Loucy (cell line): ENCODE results near the gene KCNH1.

Experiments used
- H2AFZ ChIP-seq: fragments of 200-600 bp; sonication (generic); 2 replicates; pipeline ENCODE4 v1.6.0; 2016; ENCODE audit warnings: antibody characterized with exemption, mild to moderate bottlenecking, low read length, moderate library complexity
- H3F3A ChIP-seq: fragments of 200-600 bp; 2 replicates; pipeline ENCODE4 v1.6.0; 2016; ENCODE audit warnings: antibody characterized with exemption, low read depth, mild to moderate bottlenecking
- H3K27me3 ChIP-seq: fragments of 200-600 bp; sonication (generic); 2 replicates; pipeline ENCODE4 v1.6.1; 2014; ENCODE audit warnings: low read length, mild to moderate bottlenecking; ENCODE audit not compliant: insufficient read depth, poor library complexity, severe bottlenecking
- H3K36me3 ChIP-seq: fragments of 200-600 bp; sonication (generic); 2 replicates; pipeline ENCODE4 v1.6.1; 2016; ENCODE audit warnings: low read length; ENCODE audit not compliant: insufficient read depth
- H3K4me1 ChIP-seq: fragments of 200-600 bp; sonication (generic); 2 replicates; pipeline ENCODE4 v1.5.1; 2014; ENCODE audit warnings: low read length, mild to moderate bottlenecking; ENCODE audit not compliant: insufficient read depth, poor library complexity, severe bottlenecking
- H3K4me2 ChIP-seq: fragments of 200-600 bp; sonication (generic); 2 replicates; pipeline ENCODE4 v1.6.0; 2014; ENCODE audit warnings: antibody characterized with exemption, low read length, low read depth, mild to moderate bottlenecking; ENCODE audit not compliant: poor library complexity, severe bottlenecking
- H3K4me3 ChIP-seq: fragments of 200-600 bp; sonication (generic); 2 replicates; pipeline ENCODE4 v1.5.1; 2014; ENCODE audit warnings: low read length, mild to moderate bottlenecking, mixed read lengths; ENCODE audit not compliant: poor library complexity, severe bottlenecking
- H3K79me2 ChIP-seq: fragments of 200-600 bp; sonication (generic); 2 replicates; pipeline ENCODE4 v1.6.1; 2014; ENCODE audit warnings: low read length; ENCODE audit not compliant: insufficient read depth
- H3K9ac ChIP-seq: fragments of 200-600 bp; sonication (generic); 2 replicates; pipeline ENCODE4 v1.6.0; 2014; ENCODE audit warnings: mild to moderate bottlenecking, low read depth, low read length, moderate library complexity; ENCODE audit not compliant: poor library complexity, severe bottlenecking
- H3K9me2 ChIP-seq: fragments of 200-600 bp; sonication (generic); replicated peaks from 2 replicates; pipeline ENCODE4 v1.6.1; 2016; ENCODE audit warnings: low read depth, low read length, mixed read lengths
- H3K9me3 ChIP-seq: fragments of 200-600 bp; sonication (generic); 2 replicates; pipeline ENCODE4 v1.6.1; 2014; ENCODE audit warnings: mild to moderate bottlenecking, antibody characterized with exemption, low read length, low read depth; ENCODE audit not compliant: insufficient read depth
- H4K20me1 ChIP-seq: fragments of 200-600 bp; sonication (generic); 2 replicates; pipeline ENCODE4 v1.6.0; 2014; ENCODE audit warnings: antibody characterized with exemption, low read length, mild to moderate bottlenecking; ENCODE audit not compliant: insufficient read depth, poor library complexity, severe bottlenecking
- CTCF ChIP-seq: fragments of 200-600 bp; sonication (generic); conservative IDR thresholded peaks from 2 replicates; pipeline ENCODE4 v1.5.1; 2014; ENCODE audit warnings: mild to moderate bottlenecking, antibody characterized with exemption, low read length
- EZH2phosphoT487 ChIP-seq: fragments of 200-600 bp; IDR thresholded peaks from 2 replicates; pipeline ENCODE4 v1.6.1; 2018; ENCODE audit warnings: antibody characterized with exemption, mild to moderate bottlenecking, moderate library complexity, borderline replicate concordance

Gene KCNH1

GRCh38 chr1:210747112-210747511, 386.8 kb downstream of the KCNH1 start:
- H3K79me2 ChIP-seq = no peaks in the 10 kb centered on the region
- H3K4me1 ChIP-seq = no peaks in the 10 kb centered on the region
- no peak overlapping the region for H3K4me3 ChIP-seq

GRCh38 chr1:210746024-210746731, 387.8 kb downstream of the KCNH1 start:
- Histone ChIP-seq H3K4me2 (no peak overlapping the region), H3K36me3 (no peaks in the 10 kb centered on the region), H3K9ac (no peak overlapping the region), H3K9me3 (no peaks in the 10 kb centered on the region), H3K9me2 (no peaks in the 10 kb centered on the region), H3F3A (no peaks in the 10 kb centered on the region), H3K79me2 (no peaks in the 10 kb centered on the region), H2AFZ (no peak overlapping the region), H3K4me1 (no peaks in the 10 kb centered on the region), H3K27me3 (no peaks in the 10 kb centered on the region), H4K20me1 (no peaks in the 10 kb centered on the region), H3K4me3 (no peak overlapping the region)
- no peak for TF ChIP-seq EZH2phosphoT487
- no peak for TF ChIP-seq CTCF

More at GRCh38 chr1:210747112-210747511, 386.8 kb downstream of the KCNH1 start:
- H3K4me2 ChIP-seq = no peak overlapping the region
- no peaks in the 10 kb centered on the region for H3K9me3 ChIP-seq
- H3K27me3 ChIP-seq = no peaks in the 10 kb centered on the region
- H3K9ac ChIP-seq = no peak overlapping the region
- no peaks in the 10 kb centered on the region for H3K9me2 ChIP-seq
- H4K20me1 ChIP-seq = no peaks in the 10 kb centered on the region
- H2AFZ ChIP-seq = no peak overlapping the region
- TF ChIP-seq CTCF (no peak), EZH2phosphoT487 (no peak)
- H3F3A ChIP-seq = no peaks in the 10 kb centered on the region
- H3K36me3 ChIP-seq = no peaks in the 10 kb centered on the region

GRCh38 chr1:210743038-210743437, 390.9 kb downstream of the KCNH1 start:
- Histone ChIP-seq H3K27me3 (no peaks in the 10 kb centered on the region), H3K9ac (no peak overlapping the region), H3F3A (no peaks in the 10 kb centered on the region), H3K9me3 (no peaks in the 10 kb centered on the region), H4K20me1 (no peaks in the 10 kb centered on the region), H3K4me3 (no peak overlapping the region), H3K4me2 (no peak overlapping the region), H3K9me2 (no peaks in the 10 kb centered on the region), H3K36me3 (no peaks in the 10 kb centered on the region), H3K4me1 (no peaks in the 10 kb centered on the region), H3K79me2 (no peaks in the 10 kb centered on the region), H2AFZ (no peak overlapping the region)
- TF ChIP-seq CTCF (no peak), EZH2phosphoT487 (no peak)
